ENCODE data around the gene PLK5. TPM values are rescaled to one million over a fixed set of nuclear protein-coding genes. Genes with fewer than 3 reads are reported as not detected.

PLK5 gene
- total RNA-seq, 1 experiment from 2014 or later, result 0.57 TPM

GRCh38 chr19:1514295-1514661, 9.6 kb upstream of the PLK5 start:
- Histone ChIP-seq H3K9ac (ENCODE audit: extremely low read depth, insufficient read length, low read length) (no peak overlapping the region), H3K14ac (ENCODE audit: insufficient read depth, low read length) (no peak overlapping the region), H3K23me2 (ENCODE audit: insufficient read length, low read depth, low read length, poor library complexity, severe bottlenecking) (no peaks in the 10 kb centered on the region), H3K4me1 (ENCODE audit: insufficient read depth, low read length) (no peaks in the 10 kb centered on the region), H3K9me3 (ENCODE audit: control insufficient read depth, low read depth, low read length) (no peaks in the 10 kb centered on the region), H2AFZ (ENCODE audit: low read length) (no peak overlapping the region), H4K8ac (replicated peaks; ENCODE audit: insufficient read length, low read depth, low read length) (no peak overlapping the region), H3K23ac (ENCODE audit: insufficient read length, low read depth, low read length) (no peak overlapping the region), H3K4me2 (ENCODE audit: insufficient read depth, insufficient read length, low read length) (no peak overlapping the region), H3K56ac (ENCODE audit: insufficient read length, low read depth, low read length) (no peak overlapping the region), H2BK20ac (ENCODE audit: low read depth, low read length, poor library complexity, severe bottlenecking) (no peak overlapping the region), H3K18ac (ENCODE audit: insufficient read length, low read depth, low read length) (no peak overlapping the region), H3K4ac (ENCODE audit: low read depth, low read length) (no peak overlapping the region), H2BK15ac (ENCODE audit: low read depth, low read length) (no peak overlapping the region), H2BK12ac (ENCODE audit: insufficient read length, low read depth, low read length) (no peak overlapping the region), H2BK5ac (ENCODE audit: insufficient read length, low read length) (no peak overlapping the region), H2BK120ac (ENCODE audit: low read depth, low read length, poor library complexity, severe bottlenecking) (no peak overlapping the region), H3K79me1 (ENCODE audit: insufficient read depth, low read depth, low read length, poor library complexity, severe bottlenecking) (no peaks in the 10 kb centered on the region), H3T11ph (ENCODE audit: low read length) (no peak overlapping the region), H3K27me3 (ENCODE audit: insufficient read depth, low read length) (no peaks in the 10 kb centered on the region), H2AK5ac (ENCODE audit: insufficient read length, low read length) (no peak overlapping the region), H4K5ac (ENCODE audit: insufficient read length, low read depth, low read length) (no peak overlapping the region), H3K79me2 (ENCODE audit: insufficient read depth, low read length) (no peaks in the 10 kb centered on the region), H3K27ac (ENCODE audit: insufficient read length, low read depth, low read length) (no peak overlapping the region), H4K20me1 (ENCODE audit: control insufficient read depth, insufficient read depth, insufficient read length) (no peaks in the 10 kb centered on the region), H4K91ac (ENCODE audit: insufficient read length, low read depth, low read length) (no peak overlapping the region)
- TF ChIP-seq CTCF (conservative IDR thresholded peaks at IDR 0.05), result no peak
- Mint-ChIP-seq H3K36me3 (ENCODE audit: insufficient read depth in 1 of 3, low read depth in 3 of 3) (no peaks in the 10 kb centered on the region), H3K4me1 (peaks cover 12 to 14% of the 10 kb centered on the region in 2 experiments), H3K27ac (no peak overlapping the region), H3K27me3 (ENCODE audit: low read depth) (peaks cover 77% of the 10 kb centered on the region), H3K9me3 (peaks cover 0 to 8% of the 10 kb centered on the region in 2 experiments; a peak in 1 of 5 replicates), H3K4me3 (no peak overlapping the region)
- no CpG with 5 or more reads among the region's 10 CpGs for WGBS (ENCODE audit: extremely low coverage, insufficient read length, low lambda C conversion rate)
- DNase-seq, result no peak
